Body of pancreas (tissue), 4 donors: ENCODE data around the gene FOXE3. TPM values are rescaled to one million over a fixed set of nuclear protein-coding genes. Genes with fewer than 3 reads are reported as not detected.
"Not testable (repeated sequence)": the region's sequence is repeated elsewhere in the genome, so short reads cannot be mapped to it uniquely, and the experiment has no call there.

Source experiments
- ATAC-seq: fragments of 150-250 bp; one replicate; pipeline ENCODE4 v1.9.1; 2016
- DNase-seq, 4 donors: peaks; one replicate each; pipeline ENCODE4 v3.0.0-alpha.2; 2019
- H3K27ac ChIP-seq, 4 donors: fragments of 200-600 bp; sonication (generic); 1 replicate in 3 of 4; 2 replicates in 1 of 4; pipeline versions ENCODE4 v1.5.1 to v1.6.1; 2016 to 2019; ENCODE audit warnings: mild to moderate bottlenecking in 1 of 4, mixed read lengths in 1 of 4, moderate library complexity in 1 of 4
- H3K27me3 ChIP-seq, 2 donors: fragments of 200-600 bp; sonication (generic); one replicate each; pipeline ENCODE4 v1.6.0; 2016; ENCODE audit warnings: mild to moderate bottlenecking in 1 of 2
- H3K36me3 ChIP-seq, 2 donors: fragments of 200-600 bp; sonication (generic); replicated peaks in 1 of 2; 2 replicates each; pipeline ENCODE4 v1.5.1; 2016; ENCODE audit warnings: low read depth in 2 of 2; ENCODE audit not compliant: insufficient read depth in 1 of 2
- H3K4me1 ChIP-seq: fragments of 200-600 bp; sonication (generic); one replicate; pipeline ENCODE4 v1.6.0; 2016
- H3K4me3 ChIP-seq, 2 donors: fragments of 200-600 bp; sonication (generic); 1 replicate in 1 of 2; 2 replicates in 1 of 2; pipeline ENCODE4 v1.5.1; 2016 to 2019
- H3K9me3 ChIP-seq, 3 donors: fragments of 200-600 bp; sonication (generic); 1 replicate in 2 of 3; 2 replicates in 1 of 3; pipeline ENCODE4 v1.5.1; 2016
- CTCF ChIP-seq, 7 experiments: fragments of 450-650 bp in 4 of 7; fragments of 200-600 bp in 3 of 7; sonication (generic) in 3 of 7; IDR thresholded peaks; one replicate each; pipeline ENCODE4 v1.5.1; 2016 to 2019; ENCODE audit warnings: antibody characterized with exemption in 7 of 7
- POLR2A ChIP-seq, 3 donors: fragments of 450-650 bp; IDR thresholded peaks; one replicate each; pipeline ENCODE4 v1.6.1; 2016; ENCODE audit warnings: antibody characterized with exemption in 3 of 3, mild to moderate bottlenecking in 2 of 3
- WGBS, 2 donors: methylation state at CpG; one replicate each; pipeline ENCODE4 v1.1.5; 2017; 5-methylcytosine and 5-hydroxymethylcytosine counted together
- intact Hi-C: fragments of 100-400 bp; cut with DNase I; formaldehyde crosslinking; loops from one replicate; pipeline ENCODE4 v1.15.1; 2023
- total RNA-seq, 2 donors: library from RNA; depleted of rRNA; stranded (reverse); fragments of >200 nt; gene quantifications; one replicate each; pipeline ENCODE4 v1.1.0, GENCODE V29; 2016

Gene FOXE3
- total RNA-seq, 2 donors from 2014 or later: not detected

- H3K4me3 ChIP-seq: no peak overlapping the region
- no peaks in the 10 kb centered on the region for H3K36me3 ChIP-seq
- H3K4me1 ChIP-seq: peaks cover 3% of the 10 kb centered on the region
- H3K27ac ChIP-seq: no peak overlapping the region
- TF ChIP-seq CTCF (IDR thresholded peaks at IDR 0.05) (peak in 6 of 7 experiments; percentile 38 to 60 (median 50)), POLR2A (IDR thresholded peaks at IDR 0.05) (no peak)
- WGBS, 2 donors: 5 to 7% methylated on average over 27 to 36 of the region's 36 CpGs
- ATAC-seq: peak; percentile 69
- peaks cover 0 to 32% of the 10 kb centered on the region in 2 donors for H3K27me3 ChIP-seq
- peak; percentile 39 to 60 (median 50) for DNase-seq
- H3K9me3 ChIP-seq: no peaks in the 10 kb centered on the region
- intact Hi-C loops: no loop called here
Observed at GRCh38 chr1:47449822-47450552, 33.9 kb downstream of the FOXE3 start.

GRCh38 chr1:47450606-47451005 lies 34.5 kb downstream of the FOXE3 start:
- Histone ChIP-seq H3K4me1 (no peaks in the 10 kb centered on the region), H3K27me3 (peaks cover 0 to 26% of the 10 kb centered on the region in 2 donors), H3K4me3 (no peak overlapping the region), H3K9me3 (no peaks in the 10 kb centered on the region), H3K36me3 (no peaks in the 10 kb centered on the region), H3K27ac (no peak overlapping the region)
- DNase-seq (no peak), ATAC-seq (no peak)
- TF ChIP-seq POLR2A (IDR thresholded peaks at IDR 0.05): no peak
- intact Hi-C loops: no loop called here
- 59 to 64% methylated on average over 4 of the region's 4 CpGs for WGBS, 2 donors

- Histone ChIP-seq H3K9me3 (no peaks in the 10 kb centered on the region), H3K27ac (no peak overlapping the region), H3K36me3 (no peaks in the 10 kb centered on the region), H3K4me1 (no peaks in the 10 kb centered on the region), H3K27me3 (peaks cover 0 to 18% of the 10 kb centered on the region in 2 donors), H3K4me3 (no peak overlapping the region)
- no peak for ATAC-seq
- no peak for TF ChIP-seq POLR2A (IDR thresholded peaks at IDR 0.05)
- TF ChIP-seq CTCF (IDR thresholded peaks at IDR 0.05): no peak
- intact Hi-C loops: no loop called here
- DNase-seq: no peak
- 89 to 92% methylated on average over 1 of the region's 1 CpG for WGBS, 2 donors
Observed at GRCh38 chr1:47452426-47452825, 36.3 kb downstream of the FOXE3 start.

- intact Hi-C loops: not testable (repeated sequence)
Observed at GRCh38 chr1:47453910-47454309, 37.8 kb downstream of the FOXE3 start.

GRCh38 chr1:47456250-47456649 lies 40.2 kb downstream of the FOXE3 start:
- intact Hi-C loops: no loop called here
- H3K27me3 ChIP-seq: no peaks in the 10 kb centered on the region
- H3K36me3 ChIP-seq: no peaks in the 10 kb centered on the region
- ATAC-seq (no peak), DNase-seq (no peak)
- no peak overlapping the region for H3K27ac ChIP-seq
- no peak for TF ChIP-seq CTCF (IDR thresholded peaks at IDR 0.05)
- no peak for TF ChIP-seq POLR2A (IDR thresholded peaks at IDR 0.05)
- 70 to 93% methylated on average over 4 of the region's 4 CpGs for WGBS, 2 donors
- no peak overlapping the region for H3K4me3 ChIP-seq
- no peaks in the 10 kb centered on the region for H3K4me1 ChIP-seq
- H3K9me3 ChIP-seq: no peaks in the 10 kb centered on the region

More at GRCh38 chr1:47453910-47454309, 37.8 kb downstream of the FOXE3 start:
- H3K27ac ChIP-seq, H3K36me3 ChIP-seq, H3K4me1 ChIP-seq, H3K4me3 ChIP-seq, ATAC-seq, H3K27me3 ChIP-seq, DNase-seq, H3K9me3 ChIP-seq: not testable (repeated sequence)
- WGBS, 2 donors: 62 to 76% methylated on average over 2 of the region's 2 CpGs

- H3K9me3 ChIP-seq, H3K4me1 ChIP-seq, DNase-seq, H3K27me3 ChIP-seq, H3K36me3 ChIP-seq, ATAC-seq, H3K4me3 ChIP-seq, H3K27ac ChIP-seq, intact Hi-C loops: not testable (repeated sequence)
- 84 to 87% methylated on average over 16 of the region's 16 CpGs for WGBS, 2 donors
Observed at GRCh38 chr1:47457547-47457946, 41.5 kb downstream of the FOXE3 start.
